Measurements from ENCODE around the gene LRP8.
"Not testable (repeated sequence)": the region's sequence is repeated elsewhere in the genome, so short reads cannot be mapped to it uniquely, and the experiment has no call there.

The LRP8 gene

DNA sequence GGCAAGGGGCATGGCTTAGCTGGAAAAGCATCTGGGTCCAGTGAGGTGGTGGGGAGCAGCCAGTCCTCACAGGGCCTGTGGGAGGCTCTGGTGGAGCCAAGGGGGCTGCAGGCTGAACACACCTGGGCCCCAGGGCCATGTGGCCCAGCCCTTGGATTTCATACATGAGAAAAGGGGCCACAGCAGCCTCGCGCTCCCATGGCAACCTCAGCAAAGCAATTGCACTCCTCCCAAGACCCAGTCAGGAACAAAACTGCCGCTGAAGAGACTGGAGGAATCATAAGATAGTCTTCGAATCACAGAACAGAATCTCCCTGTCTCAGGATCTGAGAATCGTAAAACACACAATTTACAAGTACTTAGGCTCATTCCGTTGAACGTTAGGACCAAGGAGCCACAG is 24.6 kb downstream of the LRP8 start:
- DNase-seq = no peak

DNA sequence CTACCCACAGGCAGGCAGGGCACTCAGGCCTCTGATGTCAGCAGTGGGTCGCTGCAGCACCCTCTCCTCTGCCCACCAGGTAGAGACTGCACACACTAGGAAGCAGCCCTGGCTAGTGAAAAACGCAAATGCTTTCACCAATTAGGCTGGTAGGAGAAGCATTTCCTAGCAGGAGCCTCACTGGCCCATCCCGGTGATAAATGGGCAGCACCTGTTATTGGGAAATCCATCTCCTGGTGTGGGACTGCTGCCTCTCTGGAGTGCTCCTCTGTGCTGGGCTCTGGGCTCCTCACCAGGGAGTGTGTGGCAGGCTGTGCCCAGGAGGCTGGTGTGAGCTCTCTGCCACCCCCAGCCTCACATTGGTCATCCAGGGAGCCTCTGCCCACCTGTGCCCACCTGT is 28.6 kb downstream of the LRP8 start:
- DNase-seq = no peak

DNA sequence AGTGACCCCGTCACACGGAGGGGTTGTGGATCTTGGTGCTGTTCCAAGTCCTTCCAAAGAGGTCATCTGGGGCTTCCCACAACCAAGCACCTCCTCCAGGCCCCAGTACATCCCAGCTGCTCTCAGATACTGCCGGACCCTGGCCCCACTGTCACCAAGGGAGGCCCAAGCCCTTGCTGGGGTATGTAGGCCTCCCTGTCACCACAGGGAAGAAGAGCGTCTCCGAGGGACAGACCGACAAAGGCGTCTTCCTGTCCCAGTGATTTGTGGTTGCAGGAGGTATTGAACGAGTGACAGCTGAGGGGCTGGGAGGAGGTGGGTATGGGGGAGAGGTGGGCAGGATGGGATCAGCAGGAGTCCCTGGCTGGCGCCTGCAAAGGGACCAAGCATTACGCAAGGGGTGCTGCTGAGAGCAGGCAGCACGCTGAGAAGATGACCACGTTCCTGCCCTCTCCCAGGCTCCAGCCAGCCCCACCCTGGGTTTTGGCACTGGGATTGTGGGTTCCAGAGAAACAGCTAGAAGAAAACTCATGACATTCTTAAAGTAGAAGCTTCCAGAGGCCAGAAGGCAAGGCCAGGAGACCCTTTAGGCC is 29.7 kb downstream of the LRP8 start:
- no peak for DNase-seq

DNA sequence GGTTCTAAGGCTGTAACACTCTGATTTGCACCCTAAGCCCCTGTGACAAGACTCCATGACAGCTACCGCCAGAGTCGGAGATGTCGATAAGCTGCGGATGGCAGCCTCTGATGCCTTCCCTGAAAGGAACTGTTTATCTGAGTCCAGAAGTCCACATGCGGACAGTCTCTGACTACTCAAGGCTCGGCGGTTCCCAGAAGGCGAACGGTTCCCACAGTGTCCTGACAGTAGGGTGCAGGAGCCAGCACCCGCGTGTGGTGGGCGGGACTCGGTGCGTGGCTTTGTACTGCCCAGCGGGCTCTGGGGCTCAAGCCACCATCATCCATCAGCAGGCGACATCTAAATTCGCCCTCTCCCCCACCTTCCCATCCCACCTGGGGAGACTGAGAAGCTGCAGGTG is 30.7 kb downstream of the LRP8 start:
- no peak for DNase-seq

DNA sequence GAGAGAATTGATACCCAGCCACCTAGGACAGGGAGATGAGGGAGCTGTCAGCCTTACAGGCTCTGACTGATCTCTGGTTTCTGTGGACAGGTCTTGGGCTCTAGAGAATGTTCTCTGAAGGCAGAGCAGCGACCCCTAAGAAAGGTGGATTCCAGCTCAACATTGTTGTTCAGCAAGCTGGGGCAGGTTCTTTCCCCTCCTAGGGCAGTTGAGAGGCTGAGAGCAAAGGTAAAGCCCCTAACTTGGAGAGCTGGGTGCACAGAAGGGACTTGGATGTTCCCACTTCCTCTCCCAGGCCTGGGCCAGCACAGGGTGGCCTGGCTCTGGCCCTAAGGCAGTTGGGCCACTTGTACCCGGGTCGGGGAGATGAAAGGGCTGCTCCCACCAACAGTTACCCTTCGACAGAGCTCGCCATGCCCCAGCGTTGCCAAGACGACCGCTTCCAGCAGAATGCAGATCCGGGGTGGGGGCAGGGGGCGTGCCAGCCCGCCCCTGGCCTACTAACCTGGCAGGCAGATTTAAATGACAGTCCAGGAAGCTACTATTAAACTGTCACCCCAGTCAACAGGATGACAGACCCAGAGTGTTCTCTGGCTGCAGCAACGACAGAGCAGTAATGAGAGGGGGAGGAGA is 31.6 kb downstream of the LRP8 start:
- DNase-seq = no peak

DNA sequence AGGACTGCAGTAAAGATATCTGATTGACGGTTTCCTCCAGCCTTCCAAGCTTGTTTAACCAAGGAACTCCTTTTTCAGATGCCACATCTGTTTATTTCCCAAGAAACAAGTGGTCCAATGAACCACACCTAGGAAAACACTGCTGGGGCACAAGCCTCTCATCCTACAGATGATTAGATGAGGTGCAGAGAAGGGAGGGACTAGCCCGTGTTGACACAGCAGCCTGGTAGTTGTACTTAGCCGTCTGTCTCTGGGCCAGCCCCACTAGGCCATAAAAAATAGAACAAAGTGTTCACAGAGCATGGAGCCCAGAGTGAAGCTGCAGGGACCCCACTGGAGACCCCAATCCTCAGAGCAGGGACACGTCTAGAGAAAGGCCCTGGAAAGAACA is 32.1 kb downstream of the LRP8 start:
- DNase-seq = no peak

DNA sequence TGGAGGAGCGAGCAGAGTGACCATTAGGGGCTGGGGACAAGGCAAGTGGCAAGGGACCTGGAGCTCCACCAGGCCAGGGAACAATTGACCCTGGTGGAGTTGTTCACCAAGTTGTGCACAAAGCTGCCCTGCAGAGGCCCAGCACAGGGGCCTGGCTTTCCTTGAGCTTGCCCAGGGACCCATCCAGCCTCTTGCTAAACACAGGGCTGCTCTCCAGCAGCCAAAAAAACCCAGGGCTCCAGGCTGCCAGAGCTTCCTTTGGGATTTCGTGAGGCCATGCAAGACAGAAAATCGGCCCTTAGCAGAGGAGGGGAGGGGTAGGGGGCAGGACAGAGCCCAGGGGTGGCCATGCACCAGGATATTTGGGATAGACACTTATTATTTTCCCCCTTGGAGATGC is 32.6 kb downstream of the LRP8 start:
- DNase-seq = no peak

DNA sequence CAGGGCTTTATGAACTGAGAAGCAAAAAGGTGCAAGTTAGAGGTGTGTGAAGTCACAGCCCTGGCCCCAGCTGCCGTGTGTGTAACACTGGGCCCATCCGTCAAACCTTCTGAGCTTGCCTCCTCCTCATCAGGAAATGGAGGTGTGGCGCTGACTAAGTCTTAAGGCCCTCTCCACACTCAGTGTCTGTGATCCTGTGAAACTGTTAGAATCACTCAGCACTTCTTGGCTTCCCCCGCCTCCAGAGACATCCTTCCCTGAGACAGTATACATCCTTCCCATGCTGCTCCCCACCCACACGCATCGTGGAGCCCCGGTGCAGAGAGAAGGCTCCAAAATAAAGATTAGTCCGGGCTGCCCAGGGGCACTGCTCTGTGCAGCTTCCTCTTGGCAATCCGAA is 33.3 kb downstream of the LRP8 start:
- no peak for DNase-seq

DNA sequence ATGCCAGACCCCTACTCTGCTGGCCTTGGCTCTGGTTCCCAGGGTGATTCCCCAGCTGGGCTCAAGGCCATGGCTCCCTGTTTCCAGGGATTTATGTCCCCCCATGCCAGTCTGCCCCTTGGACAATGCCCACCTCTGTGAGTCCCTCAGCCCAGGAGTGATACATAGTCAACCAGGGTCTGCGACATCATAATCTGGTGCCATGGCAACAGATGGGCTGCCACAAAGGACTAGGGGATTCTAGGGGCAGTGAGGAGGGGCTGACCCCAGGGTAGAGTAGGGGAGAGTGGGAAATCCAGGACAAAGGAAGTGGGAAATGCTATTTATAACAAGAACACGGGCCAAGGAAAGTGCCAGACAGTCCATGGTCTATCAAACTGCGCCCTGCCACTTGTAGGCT is 33.8 kb downstream of the LRP8 start:
- no peak for DNase-seq

DNA sequence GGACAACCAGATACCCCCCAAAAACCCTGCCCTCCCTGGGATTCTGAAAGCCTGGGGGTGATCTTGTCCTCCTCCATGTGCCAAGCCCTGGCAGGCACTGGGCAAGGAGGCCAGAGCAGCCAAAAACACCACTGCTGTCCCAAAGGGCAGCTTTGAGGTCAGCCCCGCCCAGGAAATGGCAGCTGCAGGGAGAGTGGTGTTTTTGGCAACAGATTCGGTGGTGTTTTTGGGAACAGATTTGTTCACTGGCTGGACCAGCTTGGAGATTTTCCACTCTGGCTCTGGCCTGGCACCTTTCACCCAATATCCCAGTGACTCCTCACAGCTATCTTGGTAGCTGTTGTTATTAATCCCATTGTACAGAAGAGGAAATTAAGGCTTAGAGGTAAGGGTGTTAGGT is 34.7 kb downstream of the LRP8 start:
- no peak for DNase-seq

DNA sequence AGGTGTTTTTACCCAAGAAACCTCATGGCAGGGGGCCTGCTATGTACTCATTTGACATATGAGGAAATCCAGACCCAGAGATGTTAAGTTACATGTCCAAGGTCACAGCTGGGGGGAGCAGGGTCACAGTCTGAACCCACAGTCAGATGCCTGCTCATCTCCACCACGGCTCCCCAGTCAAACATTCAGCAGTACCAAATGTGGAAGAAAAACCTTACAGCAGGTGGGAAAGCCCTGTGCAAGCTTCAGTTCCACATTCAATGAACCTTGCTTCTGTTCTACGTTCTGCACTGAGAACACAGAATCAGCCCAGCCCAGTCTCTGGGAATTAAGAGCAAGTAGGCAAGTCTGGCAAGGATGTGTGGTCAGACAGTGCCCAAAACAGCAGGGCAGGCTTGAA is 35.2 kb downstream of the LRP8 start:
- DNase-seq = no peak

DNA sequence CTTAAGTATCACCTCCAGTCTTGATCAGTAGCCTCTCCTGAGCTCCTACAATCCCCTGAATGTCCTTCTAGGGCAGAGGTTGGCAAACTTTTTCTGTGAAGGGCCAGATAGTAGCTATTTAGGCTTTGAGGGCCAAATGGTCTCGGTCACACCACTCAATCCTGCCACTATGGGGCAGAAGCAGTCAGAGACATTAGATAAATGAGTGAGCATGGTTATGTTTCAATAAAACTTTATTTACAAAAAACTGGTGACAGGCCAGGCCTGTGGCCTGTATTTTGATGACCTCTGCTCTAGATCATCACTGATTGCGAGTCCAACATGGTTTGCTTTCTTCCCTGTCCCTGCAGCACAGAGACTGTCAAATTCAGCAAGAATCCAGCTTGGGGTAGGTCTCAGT is 36.3 kb downstream of the LRP8 start:
- no peak for DNase-seq

DNA sequence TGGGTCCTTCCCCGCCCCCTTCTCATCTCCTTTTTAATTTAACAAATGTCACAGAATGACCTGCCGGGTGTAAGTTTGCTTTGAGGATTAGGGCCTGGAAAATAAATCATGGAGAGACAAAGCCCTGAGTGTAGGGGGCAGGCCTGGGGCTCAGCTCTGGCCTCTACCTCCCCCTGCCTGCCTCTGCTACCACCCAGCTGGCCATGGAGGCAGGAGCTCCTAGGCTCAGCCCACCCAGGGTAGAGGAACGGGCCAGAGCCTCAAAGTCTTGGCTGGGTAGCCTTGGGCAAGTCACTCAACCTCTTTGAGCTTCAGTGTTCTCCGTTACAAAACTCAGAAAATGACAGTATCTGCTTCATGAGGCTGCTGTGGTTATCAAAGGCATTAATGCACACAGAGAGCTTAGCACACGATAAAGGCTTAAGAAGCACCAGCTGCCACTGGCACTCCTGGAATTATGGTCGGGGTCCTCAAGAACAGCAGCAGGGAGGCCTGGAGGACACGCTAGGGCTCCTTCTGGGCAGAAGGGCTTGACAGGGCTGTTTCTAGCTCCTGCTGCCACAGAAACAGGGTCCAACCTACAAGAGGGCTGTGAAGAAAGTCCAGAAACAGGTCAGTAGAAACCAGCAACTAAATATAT is 39.0 kb downstream of the LRP8 start:
- no peak for DNase-seq

DNA sequence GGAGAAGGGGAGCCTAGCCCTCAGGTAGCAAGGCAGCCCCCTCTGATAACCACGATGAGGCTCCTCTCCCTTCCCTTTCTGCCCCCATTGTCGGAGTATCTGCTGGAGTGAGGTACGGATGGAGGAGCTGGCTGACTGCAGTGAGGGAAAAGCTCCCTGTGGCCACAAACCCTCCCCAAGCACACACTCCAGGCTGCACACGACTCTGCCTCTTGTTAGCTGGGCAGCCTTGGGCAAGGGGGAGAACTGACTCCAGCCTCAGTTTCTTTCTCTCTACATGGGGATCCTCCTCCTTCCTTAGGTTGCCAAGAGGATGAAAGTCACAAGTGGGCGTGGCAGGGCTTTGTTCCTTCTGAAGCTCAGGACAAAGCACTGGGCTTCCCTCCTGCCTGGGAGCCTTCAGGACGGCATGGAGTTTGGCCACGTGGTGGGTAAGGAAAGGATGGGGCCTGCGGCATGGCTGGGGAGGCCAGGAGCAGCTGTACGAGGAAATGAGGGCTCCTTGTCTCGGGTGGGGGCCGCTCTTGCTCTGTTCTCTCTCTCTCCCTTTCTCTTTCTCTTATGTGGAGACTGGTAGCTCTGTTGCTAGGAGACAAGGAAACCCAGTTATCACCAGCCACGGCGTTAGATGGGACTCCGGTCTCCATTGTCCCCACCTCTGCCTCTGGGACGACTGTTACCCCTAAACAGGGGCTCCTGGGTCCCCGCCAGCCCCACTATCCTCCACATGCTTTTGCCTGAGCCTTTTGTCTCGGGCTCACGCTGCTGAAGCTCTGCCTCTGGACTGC is 39.7 kb downstream of the LRP8 start:
- DNase-seq = no peak

DNA sequence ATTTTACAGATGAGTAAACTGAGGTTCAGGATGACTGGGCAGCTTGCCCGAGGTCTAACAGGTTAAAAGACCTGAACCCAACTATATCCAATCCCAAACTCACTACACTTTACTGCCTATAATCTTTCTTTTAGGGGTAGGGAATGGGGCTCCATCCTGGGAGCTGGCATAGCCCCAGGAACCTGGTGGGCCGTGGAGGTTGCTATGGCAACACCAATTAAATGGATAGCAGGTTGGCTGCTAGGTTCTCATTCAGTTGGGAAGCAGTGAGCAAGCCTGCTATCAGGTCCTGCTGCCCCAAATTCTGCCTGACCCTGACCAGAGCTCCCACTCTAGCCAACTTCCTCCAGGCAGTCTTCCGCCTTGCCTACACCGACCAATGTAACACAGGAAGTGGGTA is 40.9 kb downstream of the LRP8 start:
- DNase-seq = no peak

DNA sequence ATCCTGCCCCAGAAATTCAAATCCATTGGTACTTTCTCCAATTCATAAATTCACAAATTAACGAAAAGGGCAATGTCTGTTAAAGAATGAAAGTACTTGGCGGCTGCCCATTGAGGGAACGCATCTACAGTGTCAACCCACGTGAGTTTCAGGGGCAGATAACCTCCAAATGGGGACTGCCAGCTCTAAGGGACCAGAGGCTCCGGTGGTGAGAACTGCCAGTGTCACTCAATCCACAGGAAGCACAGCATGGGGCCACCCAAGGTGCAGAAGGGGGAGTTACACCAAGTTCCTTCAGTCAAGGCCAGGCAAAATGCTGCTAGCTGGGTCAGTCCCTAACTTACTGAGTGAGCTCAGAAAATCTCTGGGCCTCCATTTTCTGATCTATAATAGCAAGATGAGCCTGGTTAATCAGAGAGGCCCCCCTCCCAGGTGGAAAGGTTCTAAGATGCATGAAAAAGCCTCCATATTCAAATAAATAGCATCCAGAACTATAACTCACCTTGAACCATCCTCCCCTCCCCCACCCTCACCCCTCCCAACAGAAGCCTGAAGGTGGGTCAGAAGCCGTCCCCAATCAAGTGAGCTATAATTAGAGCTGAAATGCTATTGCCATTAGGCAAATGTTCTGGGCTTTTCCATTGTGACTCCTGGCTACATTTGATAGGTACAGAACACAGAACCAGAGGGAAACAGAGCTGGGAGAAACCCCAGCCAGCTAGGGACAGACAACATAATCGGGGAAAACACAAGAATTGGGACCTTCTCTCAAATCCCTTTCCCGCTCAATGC is 41.7 kb downstream of the LRP8 start:
- DNase-seq = no peak

DNA sequence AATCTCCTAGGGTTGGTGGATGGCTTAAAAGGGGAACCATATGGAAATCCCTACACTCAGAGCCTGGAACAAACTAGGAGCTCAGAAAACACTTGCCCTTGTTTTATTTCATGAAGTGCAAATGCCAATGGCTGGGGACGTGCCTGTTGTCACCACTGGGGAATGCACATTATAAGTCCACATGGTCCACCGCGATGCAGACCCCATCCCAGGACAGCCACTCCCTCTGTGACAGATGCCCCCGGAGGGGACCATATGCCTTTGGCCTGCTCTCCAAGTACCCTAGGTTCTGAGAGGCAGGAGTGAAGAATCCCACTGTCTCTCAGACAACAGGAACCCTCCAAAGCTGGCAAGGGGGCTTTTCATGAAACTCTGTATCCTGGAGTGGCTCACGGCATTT is 42.3 kb downstream of the LRP8 start:
- DNase-seq = no peak

DNA sequence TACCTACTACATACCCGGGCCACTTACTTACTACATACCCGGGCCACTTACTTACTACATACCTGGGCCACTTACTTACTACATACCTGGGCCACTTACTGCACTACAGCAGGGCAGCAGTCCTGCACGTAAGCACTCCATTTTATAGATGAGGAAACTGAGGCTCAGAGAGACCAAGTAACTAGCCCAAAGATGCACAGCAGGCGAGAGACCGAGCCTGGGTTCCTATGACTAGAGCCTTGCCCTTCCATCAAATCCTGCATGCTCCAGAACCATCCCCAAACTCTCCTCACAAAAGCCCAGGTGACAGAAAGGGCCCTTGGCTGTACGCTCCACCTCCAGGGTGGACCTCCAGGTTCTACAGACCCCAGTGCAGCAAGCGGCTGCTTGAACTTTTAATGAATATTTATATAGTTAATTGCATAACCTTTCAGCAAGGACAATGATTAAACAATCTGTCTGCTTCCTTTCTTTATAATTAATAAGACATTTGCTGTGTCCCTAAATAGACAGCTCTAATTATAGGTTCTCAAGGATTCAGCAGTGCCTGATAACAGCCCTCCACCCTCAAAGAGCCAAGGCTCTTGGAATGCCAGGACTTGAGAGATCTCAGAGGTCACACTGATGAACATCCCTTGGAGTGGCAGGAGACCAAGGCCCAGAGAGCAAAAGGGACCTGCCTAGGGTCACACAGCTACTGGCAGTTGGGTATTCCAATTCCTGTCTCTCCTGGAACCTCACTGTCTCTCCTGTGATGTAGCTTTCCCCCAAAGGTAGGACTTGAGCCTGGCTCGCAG is 43.4 kb downstream of the LRP8 start:
- DNase-seq = no peak

DNA sequence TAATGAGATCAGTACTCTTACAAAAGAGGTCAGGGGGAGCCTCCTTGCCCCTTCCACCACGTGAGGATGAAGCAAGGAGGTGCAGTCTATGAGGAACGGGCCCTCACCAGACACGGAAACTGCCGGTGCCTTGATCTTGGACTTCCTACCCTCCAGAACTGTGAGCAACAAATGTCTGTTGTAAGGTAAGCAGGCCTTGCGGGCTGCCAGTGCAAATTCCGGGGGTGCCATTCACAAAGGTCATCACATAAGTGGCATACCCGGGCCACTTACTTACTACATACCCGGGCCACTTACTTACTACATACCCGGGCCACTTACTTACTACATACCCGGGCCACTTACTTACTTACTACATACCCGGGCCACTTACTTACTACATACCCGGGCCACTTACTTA is 44.7 kb downstream of the LRP8 start:
- DNase-seq = not testable (repeated sequence)

DNA sequence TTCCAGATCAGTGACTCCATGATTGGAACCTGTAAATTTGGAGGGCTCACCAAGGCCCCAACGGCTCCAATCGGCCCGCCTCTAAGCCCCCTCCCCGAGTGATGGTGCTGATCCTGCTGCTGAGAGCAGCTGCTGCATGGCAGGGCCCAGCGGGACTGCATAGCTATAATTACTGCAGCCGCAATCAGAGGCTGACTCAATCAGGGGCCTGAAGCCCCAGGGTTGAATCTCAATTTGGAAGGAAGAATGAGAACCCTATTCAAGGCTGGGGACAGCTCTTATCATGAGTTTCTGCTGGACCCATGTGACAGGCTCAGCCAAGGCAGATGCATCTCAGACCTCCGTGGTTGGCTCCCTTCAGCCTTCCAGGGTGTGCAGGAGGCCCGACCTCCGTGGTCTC is 46.7 kb downstream of the LRP8 start:
- no peak for DNase-seq

DNA sequence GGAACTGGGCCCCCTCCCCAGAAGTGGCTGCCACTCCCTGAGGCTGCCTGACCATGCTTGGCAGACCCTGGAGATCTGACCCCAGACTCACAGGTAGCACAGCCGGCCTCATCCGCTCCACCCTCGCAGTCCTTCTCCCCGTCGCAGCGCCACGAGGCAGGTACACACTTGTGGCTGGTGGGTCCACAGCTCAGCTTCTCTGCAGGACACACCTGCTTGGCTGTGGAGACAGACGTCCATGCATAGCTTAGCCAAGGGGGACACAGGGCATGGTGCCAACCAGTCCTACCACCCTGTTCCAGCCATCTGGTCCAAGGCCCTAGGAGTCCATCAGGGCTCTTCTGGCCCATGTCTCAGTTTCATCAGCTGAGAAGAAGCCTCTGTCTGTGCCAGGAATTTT is 47.4 kb downstream of the LRP8 start:
- no peak for DNase-seq

Measured in T-helper 9 cell (primary cell).